A673 (cell line): Measurements from ENCODE around the gene TMPO. TPM values are rescaled to one million over a fixed set of nuclear protein-coding genes. Genes with fewer than 3 reads are reported as not detected.

Experiments
- Bru-seq: library from RNA; stranded (reverse); fragments of 400-500 nt; gene quantifications from one replicate; lab custom pipeline; 2021; lab: Mats Ljungman, UMichigan
- BruChase-seq, 2 experiments: library from RNA; stranded (reverse); fragments of 400-500 nt; gene quantifications; one replicate each; lab custom pipeline; 2021; lab: Mats Ljungman, UMichigan
- BruUV-seq: library from RNA; stranded (reverse); fragments of 400-500 nt; replicated peaks from 2 replicates; lab custom pipeline; 2021; lab: Mats Ljungman, UMichigan
- CTCF ChIA-PET: fragments of 300-600 bp; sonication (Branson Sonifier 250); formaldehyde crosslinking; loops from one replicate; lab custom pipeline; 2022; ENCODE audit warnings: antibody characterized with exemption; lab: Charles Lee
- POLR2A ChIA-PET: fragments of 300-600 bp; sonication (Branson Sonifier 250); formaldehyde crosslinking; loops from one replicate; lab custom pipeline; 2022; ENCODE audit warnings: antibody characterized with exemption; ENCODE audit not compliant: low non-redundant PET; lab: Charles Lee
- DNase-seq: peaks from one replicate; pipeline ENCODE4 v3.0.0-alpha.2; 2015; ENCODE audit warnings: low spot score
- H3K27ac ChIP-seq: fragments of 200-600 bp; sonication (generic); 2 replicates; pipeline ENCODE4 v1.5.1; 2016; ENCODE audit warnings: mixed run types, low read depth, mild to moderate bottlenecking, mixed read lengths, antibody characterized with exemption, low read length; ENCODE audit not compliant: poor library complexity, severe bottlenecking
- H3K27me3 ChIP-seq: fragments of 200-600 bp; sonication (generic); replicated peaks from 2 replicates; pipeline ENCODE4 v1.6.1; 2017; ENCODE audit warnings: mixed run types, low read depth, mild to moderate bottlenecking, mixed read lengths, antibody characterized with exemption, low read length; ENCODE audit not compliant: insufficient read depth, poor library complexity
- H3K36me3 ChIP-seq: fragments of 200-600 bp; sonication (generic); 2 replicates; pipeline ENCODE4 v1.6.1; 2016; ENCODE audit warnings: mixed run types, mild to moderate bottlenecking, mixed read lengths, antibody characterized with exemption, low read length; ENCODE audit not compliant: insufficient read depth, poor library complexity, severe bottlenecking
- H3K4me1 ChIP-seq: fragments of 200-600 bp; sonication (generic); 2 replicates; pipeline ENCODE4 v1.6.1; 2017; ENCODE audit warnings: mixed run types, mild to moderate bottlenecking, mixed read lengths, antibody characterized with exemption, low read length; ENCODE audit not compliant: insufficient read depth, poor library complexity, severe bottlenecking
- H3K4me3 ChIP-seq: fragments of 200-600 bp; sonication (generic); 2 replicates; pipeline ENCODE4 v1.5.1; 2016; ENCODE audit warnings: low read depth, mixed run types, mild to moderate bottlenecking, mixed read lengths, low read length; ENCODE audit not compliant: poor library complexity, severe bottlenecking
- H3K9me3 ChIP-seq: fragments of 200-600 bp; sonication (generic); 2 replicates; pipeline ENCODE4 v1.6.1; 2016; ENCODE audit warnings: mixed run types, low read depth, mild to moderate bottlenecking, mixed read lengths, antibody characterized with exemption, low read length; ENCODE audit not compliant: poor library complexity, severe bottlenecking
- CTCF ChIP-seq: fragments of 300-800, 200-600 bp; sonication (generic); conservative IDR thresholded peaks from 2 replicates; pipeline ENCODE4 v1.5.1; 2017; ENCODE audit warnings: low read depth, mild to moderate bottlenecking, antibody characterized with exemption, low read length, moderate library complexity, mixed read lengths
- EZH2 ChIP-seq: fragments of 200-600 bp; sonication (generic); IDR thresholded peaks from 2 replicates; pipeline ENCODE4 v1.6.1; 2017; ENCODE audit warnings: borderline replicate concordance, low read depth, mild to moderate bottlenecking, mixed read lengths, antibody characterized with exemption, low read length; ENCODE audit not compliant: poor library complexity, severe bottlenecking
- intact Hi-C: fragments of 100-400 bp; cut with micrococcal nuclease; formaldehyde crosslinking; loops from one replicate; pipeline ENCODE4 v1.10.0; 2022; ENCODE audit not compliant: unreplicated experiment
- long read RNA-seq: library from polyadenylated mRNA; stranded (forward); transcript quantifications from one replicate; pipeline ENCODE4 v2.0.0, GENCODE V29; 2022
- total RNA-seq: library from RNA; stranded (reverse); gene quantifications from 2 replicates; pipeline ENCODE4 v1.2.3, GENCODE V29; 2021

Gene TMPO
- 296 and 311 TPM in 2 replicates for total RNA-seq
- Bru-seq, nascent RNA, result percentile 99 among the genes with signal in this experiment
- percentile 99 among the genes with signal in this experiment for BruChase-seq, experiment 1, labeled RNA remaining after a 2-hour chase
- percentile 99 among the genes with signal in this experiment for BruChase-seq, experiment 2, labeled RNA remaining after a 6-hour chase
- long read RNA-seq, full-length matches to known transcripts, result 253 of 304 reads
- long read RNA-seq, partial matches to known transcripts, result 24 of 304 reads
- long read RNA-seq, other reads (novel, unspliced or antisense), result 27 of 304 reads

- peaks cover 12% of the 10 kb centered on the region for H3K36me3 ChIP-seq
- no TSS peak for BruUV-seq
Measured at GRCh38 chr12:98515287-98516110, at the start of gene TMPO. TSS of gene TMPO (plus strand) at chr12:98515590. CDS start at chr12:98515868, 278 bp downstream.

DNA sequence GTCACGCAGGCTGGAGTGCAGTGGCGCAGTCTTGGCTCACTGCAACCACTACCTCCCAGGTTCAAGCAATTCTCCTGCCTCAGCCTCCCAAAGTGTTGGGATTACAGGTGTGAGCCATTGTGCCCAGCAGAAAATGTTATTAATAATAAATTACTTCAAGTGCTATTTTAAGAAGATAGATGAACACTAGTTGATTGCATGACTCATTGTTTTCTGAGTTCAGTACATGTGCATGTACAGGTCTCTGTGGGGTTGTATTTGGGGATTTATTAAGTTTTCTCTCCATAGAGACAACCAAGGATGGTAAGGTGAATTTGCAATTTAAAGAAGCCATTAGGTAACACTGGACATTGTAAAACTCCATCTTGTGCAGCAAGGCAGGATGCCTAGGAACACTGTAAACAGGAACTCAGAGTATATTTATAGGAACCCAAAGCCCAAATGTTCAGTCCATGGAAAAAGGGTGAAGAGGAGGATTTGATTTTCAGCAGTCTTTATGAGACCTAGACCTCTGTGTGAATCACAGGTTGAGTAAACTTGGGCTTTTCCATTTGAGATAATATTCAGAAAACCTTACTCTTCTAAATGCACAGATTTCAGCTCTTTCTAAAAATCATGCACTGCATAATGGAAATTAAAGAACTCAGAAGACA lies 49.3 kb upstream of the TMPO start:
- Histone ChIP-seq H3K36me3 (no peaks in the 10 kb centered on the region), H3K9me3 (no peaks in the 10 kb centered on the region), H3K27me3 (no peaks in the 10 kb centered on the region), H3K4me1 (no peaks in the 10 kb centered on the region), H3K4me3 (no peak overlapping the region), H3K27ac (no peak overlapping the region)
- TF ChIP-seq CTCF, result no peak
- TF ChIP-seq EZH2, result no peak
- DNase-seq, result no peak
- ChIA-PET CTCF (no interaction called here), POLR2A (no interaction called here)
- intact Hi-C loops, result no loop called here
- BruUV-seq, result no TSS peak

More at GRCh38 chr12:98515287-98516110, at the start of gene TMPO:
- Histone ChIP-seq H3K4me3 (peak within 1 kb of the TSS; percentile 98), H3K4me1 (peaks cover 24% of the 10 kb centered on the region), H3K27me3 (no peaks in the 10 kb centered on the region), H3K9me3 (no peaks in the 10 kb centered on the region), H3K27ac (peak within 1 kb of the TSS; percentile 100)
- TF ChIP-seq EZH2 (no peak), CTCF (no peak)
- intact Hi-C loops, result loop anchor here (1.0 to 2.0 kb wide), 4 partner anchors 12 to 90 kb away; no protein-coding TSS in a partner anchor
- peak; percentile 97 for DNase-seq
- ChIA-PET CTCF (interaction anchor here (1.1 kb wide), 1 partner anchor 97 kb away, joined by 3 read pairs; no protein-coding TSS in a partner anchor), POLR2A (no interaction called here)

DNA sequence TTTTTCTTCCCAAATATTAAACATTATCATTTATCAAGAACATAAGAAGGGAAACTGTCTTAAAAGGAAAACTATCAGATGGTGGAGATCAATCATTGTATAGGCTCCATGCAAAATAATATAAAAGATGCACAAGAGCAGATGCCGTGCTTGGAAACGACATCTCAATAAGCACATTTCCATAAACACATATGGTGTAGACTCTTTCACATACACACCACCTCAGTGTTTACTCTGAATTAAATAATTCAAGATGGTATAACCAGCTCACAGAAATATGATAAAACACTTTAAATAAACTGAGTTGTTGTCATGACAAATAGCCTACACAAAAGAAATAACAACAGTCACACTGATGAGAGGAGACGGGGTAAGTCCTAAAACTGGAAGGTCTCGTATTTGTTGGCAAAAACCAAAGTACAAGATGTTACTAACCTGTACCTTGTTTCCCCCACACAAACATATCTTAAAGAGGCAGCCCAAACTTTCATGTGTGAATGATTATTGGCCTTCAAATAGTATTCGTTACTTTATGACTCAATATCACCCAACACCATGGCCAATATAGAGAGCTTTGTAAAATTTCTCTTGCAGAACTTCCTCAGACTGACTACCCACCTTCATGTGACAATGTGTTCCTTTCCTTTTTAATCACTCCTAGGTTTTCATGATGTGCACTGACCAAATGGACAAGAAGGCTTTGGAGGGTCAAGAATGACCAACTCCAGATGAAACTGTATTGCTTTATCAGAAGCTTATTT lies 48.6 kb upstream of the TMPO start:
- intact Hi-C loops, result no loop called here
- Histone ChIP-seq H3K9me3 (no peaks in the 10 kb centered on the region), H3K27me3 (no peaks in the 10 kb centered on the region), H3K4me3 (no peak overlapping the region), H3K27ac (no peak overlapping the region), H3K4me1 (no peaks in the 10 kb centered on the region), H3K36me3 (no peaks in the 10 kb centered on the region)
- no TSS peak for BruUV-seq
- no peak for DNase-seq
- POLR2A ChIA-PET, result no interaction called here
- CTCF ChIA-PET, result no interaction called here
- no peak for TF ChIP-seq EZH2
- TF ChIP-seq CTCF, result no peak
